Epithelial cell of esophagus (primary cell): ENCODE data around the gene KNOP1.

Source experiments
- DNase-seq: peaks from one replicate; pipeline ENCODE4 v3.0.0; 2010; ENCODE audit warnings: low read depth
- H3K4me3 ChIP-seq: 2 replicates; pipeline ENCODE4 v1.5.1; 2011; ENCODE audit warnings: mild to moderate bottlenecking, low read length, control low read depth
- CTCF ChIP-seq: IDR thresholded peaks from 2 replicates; pipeline ENCODE4 v1.5.1; 2011; ENCODE audit warnings: low read depth, mild to moderate bottlenecking, low read length, control low read depth, inconsistent platforms; ENCODE audit not compliant: insufficient read depth; ENCODE audit errors: missing control alignments

Gene KNOP1

GRCh38 chr16:19657831-19658230, 60.2 kb downstream of the KNOP1 start:
- TF ChIP-seq CTCF, result no peak
- H3K4me3 ChIP-seq, result no peak overlapping the region
- no peak for DNase-seq

- TF ChIP-seq CTCF, result no peak
- DNase-seq, result no peak
- no peak overlapping the region for H3K4me3 ChIP-seq
These were observed 62.7 kb downstream of the KNOP1 start for GRCh38 chr16:19655242-19655777.

- no peak for TF ChIP-seq CTCF
- no peak overlapping the region for H3K4me3 ChIP-seq
- DNase-seq, result no peak
These were observed 63.9 kb downstream of the KNOP1 start for GRCh38 chr16:19654147-19654546.
